Dermis microvascular lymphatic vessel endothelial cell (primary cell): ENCODE measurements around the gene CMSS1. TPM values are rescaled to one million over a fixed set of nuclear protein-coding genes. Genes with fewer than 3 reads are reported as not detected.

ENCODE experiments used
- DNase-seq, 2 donors: peaks; one replicate each; pipeline versions ENCODE4 v3.0.0 to v3.0.0-alpha.2; 2010; ENCODE audit warnings: low read depth in 2 of 2
- total RNA-seq: library from RNA; depleted of rRNA; stranded (reverse); fragments of >200 nt; gene quantifications from 2 replicates; pipeline ENCODE4 v1.2.1, GENCODE V29; 2014

Gene CMSS1
- total RNA-seq, 1 donor from 2014 or later = 7.7 TPM

DNA sequence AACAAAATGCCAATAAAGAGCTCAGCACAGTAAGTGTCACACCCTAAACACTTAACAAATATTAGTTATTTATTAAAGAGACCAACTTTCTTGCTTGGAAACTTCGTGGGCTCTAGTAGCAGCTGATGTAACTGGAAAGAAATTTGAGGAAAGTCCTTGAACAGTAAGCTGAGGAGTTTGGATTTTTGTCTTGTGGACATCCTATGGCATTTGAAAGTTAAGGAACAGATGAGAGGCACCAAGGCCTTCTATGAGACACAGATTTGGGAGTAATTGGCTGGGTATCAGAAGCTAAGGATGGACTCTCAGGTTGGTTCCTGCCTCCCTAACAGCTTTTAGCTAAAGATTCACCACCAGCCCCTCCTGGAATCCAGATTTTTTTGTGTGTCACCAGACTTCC, 356.3 kb downstream of the CMSS1 start:
- DNase-seq = no peak

DNA sequence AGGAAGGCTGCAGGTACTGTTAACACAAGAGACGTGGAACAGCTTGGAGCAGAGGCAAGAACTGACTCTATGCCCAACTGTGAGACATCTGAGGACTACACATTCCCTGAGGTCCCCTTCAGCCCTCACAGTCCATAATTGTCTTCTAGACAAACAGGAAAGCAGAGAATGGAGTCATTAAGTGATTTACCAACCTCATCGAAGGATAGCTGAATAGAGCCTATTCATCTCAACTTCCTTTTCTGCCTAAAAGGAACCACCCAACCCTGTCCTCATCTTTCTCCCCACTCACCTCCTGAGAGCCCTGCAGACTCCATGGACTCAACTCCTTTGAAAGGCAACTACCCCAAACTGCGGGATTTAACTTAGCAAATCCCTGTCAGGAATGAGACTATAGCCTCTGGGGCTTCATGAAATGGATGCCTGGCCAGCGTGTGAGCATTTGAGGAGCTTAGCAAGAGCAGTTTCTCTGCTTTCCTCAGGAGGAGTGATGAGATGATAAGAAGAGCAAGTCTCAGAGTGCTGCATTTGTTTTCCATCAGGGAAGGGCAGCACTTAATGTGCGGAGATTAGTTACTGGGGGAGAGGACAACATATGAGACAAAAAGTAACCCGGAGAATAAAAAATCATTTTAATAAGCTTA, 358.1 kb downstream of the CMSS1 start:
- DNase-seq = peak in 1 of 2 donors; percentile 26

DNA sequence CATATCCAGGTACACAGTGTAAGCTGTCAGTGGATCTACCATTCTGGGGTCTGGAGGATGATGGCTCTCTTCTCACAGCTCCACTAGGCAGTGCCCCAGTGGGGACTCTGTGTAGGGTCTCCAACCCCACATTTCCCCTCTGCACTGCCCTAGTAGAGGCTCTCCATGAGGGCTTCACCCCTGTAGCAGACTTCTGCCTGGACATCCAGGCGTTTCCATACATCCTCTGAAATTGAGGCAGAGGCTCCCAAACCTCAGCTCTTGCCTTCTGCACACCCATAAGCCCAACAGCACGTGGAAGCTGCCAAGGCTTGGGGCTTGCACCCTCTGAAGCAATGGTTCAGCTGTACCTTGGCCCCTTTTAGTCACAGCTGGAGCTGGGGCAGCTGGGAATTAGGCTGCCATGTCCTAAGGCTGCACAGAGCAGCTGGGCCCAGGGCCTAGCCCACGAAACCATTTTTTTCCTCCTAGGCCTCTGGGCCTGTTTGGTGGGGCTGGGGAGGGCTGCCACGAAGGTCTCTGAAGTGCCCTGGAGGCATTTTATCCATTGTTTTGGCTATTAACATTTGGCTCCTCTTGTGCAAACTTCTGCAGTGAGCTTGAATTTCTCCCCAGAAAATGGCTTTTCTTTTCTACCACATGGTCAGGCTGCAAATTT, 362.2 kb downstream of the CMSS1 start:
- no peak for DNase-seq

DNA sequence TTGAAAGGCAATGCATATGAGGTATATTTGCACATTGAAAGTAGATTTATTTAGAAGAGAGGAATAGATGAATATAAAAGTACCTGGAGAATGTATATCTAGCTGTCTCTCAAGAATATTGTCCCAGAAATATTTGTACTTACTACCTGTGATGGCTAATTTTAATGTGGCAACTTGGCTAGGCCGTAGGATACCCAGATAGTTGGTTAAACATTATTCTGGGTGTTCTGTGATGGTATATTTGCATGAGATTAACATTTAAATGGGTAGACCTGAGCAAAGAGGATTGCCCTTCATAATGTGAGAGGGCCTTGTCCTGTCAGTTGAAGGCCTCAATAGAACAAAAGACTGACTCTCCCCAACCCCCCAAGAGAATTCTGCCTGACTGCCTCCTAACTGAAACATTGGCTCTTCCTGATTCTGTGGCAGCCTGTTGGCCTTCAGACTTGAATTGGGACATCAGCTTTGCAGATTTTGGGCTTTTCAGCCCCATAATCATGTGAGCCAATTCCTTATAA, 366.0 kb downstream of the CMSS1 start:
- no peak for DNase-seq

DNA sequence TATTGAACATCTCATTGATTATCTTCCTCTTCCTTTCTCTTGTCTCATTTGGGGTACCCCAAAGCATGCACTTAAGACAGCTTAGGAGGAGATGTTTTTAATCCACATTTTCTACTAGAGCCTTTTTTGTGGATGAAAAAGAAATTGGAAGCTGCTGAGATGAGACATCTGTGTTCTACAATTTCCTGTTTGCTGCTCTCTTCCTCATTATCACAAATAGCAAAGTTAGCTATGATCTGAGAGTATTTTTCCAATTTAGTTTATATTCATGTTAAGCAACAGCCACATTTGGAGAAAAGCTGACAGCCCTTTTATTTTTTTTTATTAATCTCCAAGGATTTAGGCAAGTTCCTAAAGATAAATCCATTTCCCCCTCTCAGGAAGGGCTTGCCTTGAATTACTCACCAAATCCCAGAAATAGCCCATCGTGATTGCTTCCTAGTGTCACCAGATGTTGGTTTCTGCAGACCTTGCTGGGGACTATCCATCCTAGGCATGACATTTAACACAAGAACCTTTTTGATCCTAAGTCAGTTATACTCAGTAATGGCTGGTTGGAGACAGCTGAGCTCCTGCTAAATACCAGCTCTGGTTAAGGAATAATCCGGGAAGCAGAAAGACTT, 367.4 kb downstream of the CMSS1 start:
- DNase-seq = no peak

DNA sequence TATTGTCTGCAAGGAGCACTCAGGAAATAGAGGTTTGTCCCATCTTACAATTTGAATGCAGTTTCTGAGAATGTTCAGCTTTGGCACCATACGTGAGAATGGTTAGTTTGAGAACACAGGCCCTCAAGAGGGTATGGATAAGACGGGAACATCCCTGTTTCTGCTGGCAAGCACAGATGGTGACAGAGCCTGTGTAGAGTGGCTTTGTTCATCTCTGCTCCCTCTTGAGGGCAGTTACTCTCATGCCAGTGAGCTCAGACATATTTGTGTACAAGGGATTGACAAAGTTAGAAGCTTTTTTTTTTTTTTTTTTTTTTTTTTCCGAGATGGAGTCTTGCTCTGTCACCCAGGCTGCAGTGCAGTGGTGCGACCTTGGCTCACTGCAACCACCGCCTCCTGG, 368.2 kb downstream of the CMSS1 start:
- DNase-seq = no peak

DNA sequence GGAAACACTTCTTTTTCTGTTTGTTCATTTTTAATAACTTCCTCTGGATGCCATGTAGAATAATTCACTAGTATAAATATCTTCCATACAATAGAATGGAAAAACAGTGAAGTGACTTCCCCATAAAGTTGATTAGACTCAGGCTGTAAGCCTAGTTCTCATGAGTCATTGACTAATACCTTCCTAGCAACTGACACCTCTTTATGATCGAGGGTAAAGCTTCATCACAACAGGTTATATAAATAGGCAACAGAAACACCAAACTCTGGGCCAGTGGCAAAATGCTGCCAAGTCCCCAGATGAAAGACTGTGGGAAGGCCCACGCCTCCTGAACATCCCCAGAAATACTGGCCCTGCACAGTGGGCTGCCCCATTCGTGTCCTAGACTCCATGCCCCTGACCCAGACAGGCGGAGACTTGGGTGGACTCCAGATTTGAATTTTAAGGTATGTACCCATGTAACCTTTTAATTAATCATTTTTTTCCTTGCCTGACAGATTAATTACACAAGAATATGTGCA, 371.8 kb downstream of the CMSS1 start:
- DNase-seq = peak; percentile 62 to 70

DNA sequence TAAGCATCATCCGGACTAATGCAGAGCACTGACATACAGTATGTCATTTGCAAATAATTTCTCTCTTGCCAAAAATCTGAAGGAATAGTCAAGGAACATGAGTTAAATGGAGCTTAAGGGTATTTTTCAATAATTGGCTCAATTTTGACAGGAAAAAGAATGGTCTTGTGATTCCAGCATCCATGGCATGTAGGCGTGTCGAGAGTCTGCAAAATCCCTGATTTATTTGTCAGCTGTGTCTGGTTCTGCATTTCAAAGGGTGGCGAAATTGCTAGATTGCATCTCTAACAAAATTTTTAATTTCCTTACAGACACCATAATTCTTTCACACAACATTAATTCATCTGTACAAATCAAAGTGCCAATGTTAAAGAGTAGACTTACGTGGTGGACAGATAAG, 377.7 kb downstream of the CMSS1 start:
- DNase-seq = no peak

DNA sequence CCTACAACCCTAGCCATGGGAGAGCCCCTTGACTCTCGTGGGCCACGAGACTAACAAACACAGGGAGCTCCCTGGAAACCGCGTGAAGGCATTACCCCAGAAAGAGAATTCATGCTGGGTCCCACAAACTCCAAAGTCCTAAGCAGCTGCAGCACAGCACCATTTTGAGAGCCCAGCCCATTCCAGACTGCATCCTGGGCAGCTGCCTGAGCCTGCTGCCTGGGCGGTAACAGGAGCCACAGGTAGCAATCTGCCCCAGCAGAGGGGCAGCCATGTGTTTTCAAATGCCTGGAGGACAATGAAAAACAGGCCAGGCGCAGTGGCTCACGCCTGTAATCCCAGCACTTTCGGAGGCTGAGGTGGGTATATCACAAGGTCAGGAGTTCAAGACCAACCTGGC, 380.2 kb downstream of the CMSS1 start:
- no peak for DNase-seq

DNA sequence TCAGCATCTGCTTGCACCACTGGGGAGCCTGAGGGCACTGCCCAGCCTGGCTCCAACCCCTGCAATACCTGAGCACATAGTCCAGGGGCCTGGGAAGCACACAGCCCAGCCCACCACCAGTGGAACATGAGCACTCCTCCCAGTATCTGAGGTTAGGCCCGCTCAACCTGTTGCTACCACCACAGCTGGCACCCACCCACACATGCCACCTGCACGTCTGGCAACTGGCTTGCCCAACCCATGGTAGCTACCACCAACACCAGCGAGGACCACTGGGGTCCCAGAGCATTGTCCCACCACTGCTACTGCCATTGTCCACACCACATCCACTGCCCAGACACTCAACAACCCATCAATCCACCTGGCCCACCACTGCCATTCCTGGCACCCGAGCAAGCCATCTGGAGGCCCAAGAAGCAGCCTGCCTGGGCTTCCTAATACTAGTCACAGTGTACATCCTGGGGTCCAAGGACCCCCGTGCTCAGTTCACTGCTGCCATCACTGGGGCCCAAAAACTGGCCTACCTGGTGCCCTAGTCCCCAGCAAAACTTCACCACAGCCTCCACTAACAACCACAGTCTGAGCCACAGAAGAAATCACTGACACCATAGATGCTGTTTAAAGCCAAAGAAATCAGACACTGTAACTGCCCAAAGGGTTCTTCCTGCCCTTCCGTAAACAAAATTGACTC, 381.1 kb downstream of the CMSS1 start:
- no peak for DNase-seq

DNA sequence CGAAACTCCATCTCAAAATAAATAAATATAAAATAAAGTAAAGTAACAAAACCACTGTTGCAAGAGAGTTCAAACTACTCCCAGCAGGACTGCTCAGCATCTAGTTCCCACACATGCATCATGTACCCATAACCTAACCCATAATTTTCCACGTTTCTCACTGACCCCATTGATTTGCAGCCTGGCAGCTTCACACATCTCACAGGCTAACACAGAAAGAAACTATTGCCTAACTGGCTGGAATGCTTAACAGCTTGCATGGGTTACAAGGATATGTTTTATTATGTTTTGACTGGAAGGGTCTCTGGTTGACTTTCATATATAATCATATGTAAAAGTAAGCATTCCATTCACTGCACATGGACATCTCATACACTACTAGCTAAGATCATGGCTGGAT, 387.5 kb downstream of the CMSS1 start:
- no peak for DNase-seq

DNA sequence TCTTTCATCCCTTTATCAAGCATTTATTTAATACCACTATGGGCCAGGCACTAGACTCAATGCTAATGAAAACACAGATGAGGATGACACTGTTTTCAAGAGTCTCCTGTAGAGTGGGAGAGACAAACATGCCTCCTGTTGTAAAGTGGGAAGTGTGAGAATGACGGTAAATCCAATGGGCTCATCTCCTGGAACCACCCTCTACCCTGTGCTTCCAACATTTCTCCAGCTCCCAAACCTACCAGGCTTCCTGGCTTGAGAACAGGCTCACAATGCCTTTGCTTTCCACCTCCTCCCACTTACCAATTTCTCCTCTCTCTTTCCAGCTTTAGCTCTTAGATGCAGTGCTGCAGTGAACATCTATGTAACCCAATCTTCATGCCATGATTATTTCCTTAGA, 389.0 kb downstream of the CMSS1 start:
- no peak for DNase-seq

DNA sequence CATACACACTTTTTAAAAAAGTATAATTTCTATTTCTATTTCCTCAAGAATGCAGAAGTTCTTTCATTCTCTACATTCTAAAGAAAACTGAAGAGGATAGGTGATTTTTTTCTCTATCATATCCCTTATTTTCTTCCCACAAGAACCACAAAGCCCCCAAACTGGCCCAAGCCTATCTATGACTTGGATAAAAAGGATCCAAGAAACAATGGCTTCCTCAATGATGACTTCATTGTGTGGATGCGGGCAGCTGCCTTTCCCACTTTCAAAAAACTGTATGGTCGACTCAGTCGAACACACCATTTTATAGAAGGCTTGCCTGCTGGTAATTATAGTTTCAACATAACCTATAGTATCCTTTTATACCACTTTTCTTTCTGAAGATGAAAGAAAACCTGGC, 390.2 kb downstream of the CMSS1 start:
- DNase-seq = no peak

DNA sequence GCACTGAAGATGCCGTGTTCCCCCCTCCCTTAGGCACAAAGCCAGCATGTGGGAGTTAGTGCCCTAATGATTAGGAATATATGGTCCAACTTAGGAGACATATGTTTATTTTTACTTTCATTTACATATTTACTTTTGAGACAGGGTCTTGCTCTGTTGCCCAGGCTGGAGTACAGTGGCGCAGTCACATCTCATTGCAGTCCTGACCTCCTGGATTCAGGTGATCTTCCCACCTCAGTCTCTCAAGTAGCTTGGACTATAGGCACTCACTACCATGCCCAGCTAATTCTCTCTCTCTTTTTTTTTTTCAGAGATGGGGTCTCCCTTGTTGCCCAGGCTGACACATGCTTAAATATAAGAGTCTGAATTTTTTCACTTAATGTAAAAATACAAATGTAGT, 391.5 kb downstream of the CMSS1 start:
- DNase-seq = no peak

DNA sequence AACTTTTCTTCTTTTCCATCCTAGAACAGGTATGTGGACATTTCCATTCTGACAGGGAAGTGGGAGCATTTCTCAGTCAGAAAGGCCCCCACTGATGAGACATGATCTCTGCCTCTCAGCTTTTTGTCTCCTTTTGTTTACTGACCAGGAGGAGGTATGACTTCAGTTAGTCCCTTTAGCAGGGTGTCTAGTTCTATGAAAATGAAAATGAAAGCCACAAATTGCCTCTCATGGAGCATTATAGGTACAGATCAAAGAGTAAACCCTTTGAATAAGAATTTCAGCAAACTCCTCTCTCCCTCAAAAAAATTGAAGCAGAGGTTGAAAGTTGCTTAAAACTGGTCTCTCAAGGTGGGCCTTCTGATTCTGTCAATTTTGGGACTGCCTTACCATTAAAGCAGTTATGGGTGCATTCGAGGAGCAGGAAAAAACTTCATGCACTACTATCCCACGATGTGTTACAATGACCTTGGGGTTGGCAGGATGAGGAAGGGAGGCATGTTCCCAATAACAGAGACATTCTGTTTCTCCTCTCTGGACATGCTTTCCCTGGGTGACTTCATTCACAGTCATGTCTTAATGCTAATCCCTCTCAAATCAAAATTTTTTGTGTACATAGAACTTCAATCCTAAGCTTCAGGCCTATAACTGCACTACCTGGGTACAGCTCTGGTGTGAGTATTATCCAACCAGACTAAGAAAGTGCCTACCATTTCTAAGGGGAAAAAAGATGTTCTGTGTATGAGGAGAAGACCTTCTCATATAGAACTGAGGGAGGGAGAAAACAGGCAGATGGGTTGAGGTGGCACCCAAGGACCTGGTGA, 392.5 kb downstream of the CMSS1 start:
- DNase-seq = peak in 1 of 2 donors; percentile 4

DNA sequence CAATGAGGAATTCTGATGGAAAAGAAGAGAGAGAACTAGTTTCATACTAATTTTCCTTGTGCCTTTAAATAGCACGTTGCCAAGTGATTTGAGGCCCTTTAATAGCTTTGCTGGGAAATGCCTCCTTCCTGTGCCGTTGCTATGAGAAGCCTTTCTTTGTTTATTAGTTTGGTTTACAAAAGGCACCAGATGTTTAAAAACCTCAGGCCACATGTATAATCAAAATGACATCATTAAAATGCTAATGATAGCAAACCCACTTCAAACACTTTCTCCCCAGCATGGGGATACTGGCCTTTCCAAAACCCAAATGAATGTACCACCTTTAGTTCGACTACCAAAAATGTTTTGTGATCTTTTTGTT, 393.1 kb downstream of the CMSS1 start:
- peak; percentile 70 to 83 for DNase-seq

DNA sequence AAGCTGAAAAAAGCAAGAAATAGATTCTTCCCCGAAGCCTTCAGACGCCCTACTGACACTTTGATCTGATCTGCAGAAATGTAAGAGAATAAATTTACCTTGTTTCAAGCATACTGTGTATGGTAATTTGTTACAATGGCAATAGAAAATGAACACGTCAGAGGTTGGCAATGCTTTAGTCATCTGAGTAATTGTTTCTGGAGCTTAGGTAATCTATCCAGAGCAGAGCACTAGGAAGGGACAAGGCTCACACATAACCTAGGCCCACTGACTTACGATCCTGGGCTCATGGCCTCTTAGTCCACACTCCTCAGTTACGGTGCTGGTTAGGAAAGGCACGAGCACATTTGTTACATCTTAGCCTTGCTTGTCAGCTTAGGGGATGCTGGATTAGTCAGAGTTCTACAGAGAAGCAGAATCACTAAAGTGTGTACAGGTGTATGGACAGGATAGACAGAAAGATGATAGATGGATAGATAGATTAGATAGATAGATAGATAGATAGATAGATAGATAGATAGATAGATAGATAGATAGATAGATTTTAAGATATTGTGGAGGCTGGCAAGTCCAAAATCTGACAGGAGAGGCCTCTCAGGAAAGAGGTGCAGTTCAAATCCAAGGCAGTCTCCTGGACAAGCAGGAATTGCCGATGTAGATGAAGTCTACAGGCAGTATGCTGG, 396.4 kb downstream of the CMSS1 start:
- no peak for DNase-seq

DNA sequence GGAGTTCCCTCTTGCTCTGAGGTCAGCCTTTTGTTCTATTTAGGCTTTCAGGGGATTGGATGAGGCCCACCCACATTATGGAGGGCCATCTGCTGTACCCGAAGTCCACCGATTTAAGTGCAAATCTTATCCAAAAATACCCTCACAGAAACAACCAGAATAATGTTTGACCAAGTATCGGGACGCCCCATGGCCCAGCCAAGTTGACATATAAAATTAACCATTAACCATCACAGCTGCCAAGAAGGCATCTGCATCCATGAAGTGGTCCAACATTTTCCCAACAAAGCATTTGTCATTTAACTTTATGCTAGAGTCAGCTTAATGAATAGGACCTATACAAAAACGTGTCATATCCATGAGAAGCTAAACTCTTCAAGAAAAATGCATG, 396.9 kb downstream of the CMSS1 start:
- no peak for DNase-seq

DNA sequence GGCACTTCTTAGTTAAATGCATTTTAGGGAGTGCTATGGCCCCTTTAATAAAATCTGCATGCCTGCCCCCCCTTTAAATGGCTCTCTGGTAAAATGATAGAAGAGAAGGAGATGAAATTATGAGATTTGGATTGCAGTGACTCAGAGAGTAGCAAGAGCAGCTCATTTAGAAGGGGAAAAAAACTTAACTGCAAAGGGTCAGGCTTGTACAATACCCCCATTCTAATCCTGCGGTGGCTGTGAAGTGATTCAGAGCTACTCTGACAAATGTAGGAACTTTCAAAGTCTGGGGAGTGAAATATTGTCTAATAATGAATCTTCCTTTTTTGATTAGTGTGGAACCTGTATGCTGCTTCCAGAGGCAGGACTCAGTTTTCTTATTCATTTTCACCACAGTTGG, 399.1 kb downstream of the CMSS1 start:
- DNase-seq = no peak

DNA sequence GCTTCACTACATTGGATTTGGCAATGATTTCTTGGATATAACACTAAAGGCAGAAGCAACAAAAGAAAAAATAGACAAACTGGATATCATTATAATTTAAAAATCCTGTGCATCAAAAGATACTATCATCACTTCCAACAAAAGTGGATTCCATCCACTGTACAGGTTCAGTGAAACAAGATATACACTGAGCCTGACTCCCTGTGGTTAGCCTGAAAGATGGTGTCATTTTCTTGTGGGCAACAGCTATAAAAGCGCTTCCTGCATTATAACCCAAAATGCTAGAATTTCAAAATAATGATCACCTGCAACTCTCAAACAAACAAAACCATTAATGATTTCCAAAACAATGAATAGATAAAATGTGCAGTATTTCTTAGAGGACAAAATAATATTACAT, 403.5 kb downstream of the CMSS1 start:
- DNase-seq = no peak

DNA sequence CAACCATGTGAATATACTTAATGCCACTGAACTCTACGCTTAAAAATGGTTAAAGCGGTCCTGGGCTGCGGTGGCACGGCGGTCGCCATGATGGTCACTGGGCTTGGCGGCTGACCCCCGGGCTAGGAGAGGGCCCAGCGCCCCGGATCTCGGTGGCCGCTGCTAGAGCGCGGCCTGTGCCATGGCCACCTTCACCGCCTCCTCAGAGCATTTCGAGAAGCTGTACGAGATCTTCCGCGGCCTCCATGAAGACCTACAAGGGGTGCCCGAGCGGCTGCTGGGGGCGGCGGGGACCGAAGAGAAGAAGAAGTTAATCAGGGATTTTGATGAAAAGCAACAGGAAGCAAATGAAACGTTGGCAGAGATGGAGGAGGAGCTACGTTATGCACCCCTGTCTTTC, 407.5 kb downstream of the CMSS1 start:
- DNase-seq = no peak
